ENCODE data around the gene TUT4.

TUT4 gene

DNA sequence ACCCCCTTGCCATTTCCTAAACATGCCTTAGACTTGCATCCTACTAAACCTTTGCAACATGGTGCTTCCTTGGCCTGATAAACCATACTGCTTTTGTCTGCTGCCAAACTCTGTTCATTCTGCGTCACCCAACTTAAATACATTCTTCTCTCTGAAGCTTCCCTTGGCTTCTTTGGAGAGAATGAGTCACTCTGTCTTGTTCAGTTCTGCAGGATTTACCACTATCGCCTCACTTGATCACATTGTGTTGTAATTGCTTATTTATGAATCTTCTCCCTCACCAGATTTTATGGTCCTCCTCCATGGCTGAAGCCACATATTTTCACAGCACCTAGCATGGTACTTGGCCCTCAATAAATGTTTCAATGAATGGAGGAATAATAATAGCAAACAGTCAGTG is 21.7 kb upstream of the TUT4 start:
- DNase-seq (ENCODE audit: low read depth in 2 of 2), result no peak

GRCh38 chr1:52572387-52572786 is 19.5 kb upstream of the TUT4 start:
- DNase-seq (ENCODE audit: low read depth in 2 of 2), result no peak

DNA sequence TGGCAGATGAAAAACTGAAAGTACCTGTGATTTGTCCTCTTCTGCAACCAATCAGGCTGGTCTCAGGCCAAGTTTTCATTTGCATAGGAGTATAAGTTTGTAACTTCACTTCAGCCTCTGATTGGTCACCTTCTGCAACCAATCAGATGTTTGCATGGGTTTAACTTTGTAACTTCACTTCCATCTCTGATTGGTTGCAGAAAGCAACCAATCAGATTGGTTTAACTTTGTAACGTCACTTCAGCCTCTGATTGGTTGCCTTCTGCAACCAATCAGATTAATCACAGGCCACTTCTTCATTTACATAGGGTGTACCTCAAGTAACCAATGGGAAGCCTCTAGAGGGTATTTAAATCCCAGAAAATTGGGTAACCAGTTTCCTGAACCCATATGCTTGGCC is 18.9 kb upstream of the TUT4 start:
- DNase-seq (ENCODE audit: low read depth in 2 of 2), result no peak

DNA sequence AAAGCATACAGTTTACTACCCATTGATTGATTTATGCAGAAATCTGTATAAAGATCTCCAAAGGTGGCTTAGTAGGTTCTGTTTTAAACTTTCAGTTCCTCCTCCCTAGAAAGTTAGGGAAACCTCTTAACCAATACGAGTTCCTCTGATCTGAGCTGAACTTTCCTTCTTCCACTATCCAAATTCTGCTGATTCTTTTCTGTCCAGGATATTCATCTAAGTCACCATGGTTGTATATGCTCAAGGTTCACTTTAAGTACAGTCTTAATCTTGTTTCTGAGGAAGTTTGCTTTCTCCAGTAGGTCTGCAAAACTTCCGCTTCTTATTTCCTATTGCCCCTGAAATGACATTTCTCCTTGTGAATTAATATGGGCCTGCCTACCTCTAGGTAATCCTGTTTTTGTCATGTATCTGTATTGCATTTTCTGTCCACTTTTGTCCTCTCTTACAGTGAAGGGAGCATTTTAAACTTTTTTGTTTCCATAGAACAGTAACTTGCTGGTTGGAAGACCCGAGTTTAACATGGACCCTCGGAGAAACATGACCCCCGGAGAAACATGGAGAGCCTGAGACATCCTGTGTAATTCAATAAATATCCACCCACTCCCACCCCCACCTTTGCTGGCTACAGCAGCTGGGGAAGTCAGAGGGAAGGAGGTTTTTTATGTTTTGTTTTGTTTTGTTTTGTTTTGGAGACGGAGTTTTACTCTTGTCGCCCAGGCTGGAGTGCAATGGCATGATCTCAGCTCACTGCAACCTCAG is 16.7 kb upstream of the TUT4 start:
- DNase-seq (ENCODE audit: low read depth in 2 of 2), result no peak

DNA sequence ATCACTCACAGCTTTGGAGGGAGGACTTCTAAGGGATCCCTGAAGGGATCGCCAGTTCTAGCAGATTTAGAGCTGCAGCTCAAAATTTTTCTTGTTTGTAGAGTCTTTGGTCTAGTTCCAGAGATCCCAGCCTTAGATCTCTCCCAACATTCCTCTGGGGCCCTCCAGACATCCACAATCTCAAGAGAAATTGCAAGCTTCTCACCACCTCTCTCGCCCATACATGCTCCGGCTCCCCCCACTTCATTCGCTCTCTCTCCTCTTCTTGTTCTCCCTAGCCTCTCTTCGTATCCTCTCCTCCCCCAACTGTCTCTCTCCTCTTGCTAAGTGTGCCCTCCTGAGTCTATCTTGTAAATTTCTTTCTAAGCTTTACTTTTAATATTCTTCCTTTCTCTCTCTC is 15.1 kb upstream of the TUT4 start:
- DNase-seq (ENCODE audit: low read depth in 2 of 2), result no peak

DNA sequence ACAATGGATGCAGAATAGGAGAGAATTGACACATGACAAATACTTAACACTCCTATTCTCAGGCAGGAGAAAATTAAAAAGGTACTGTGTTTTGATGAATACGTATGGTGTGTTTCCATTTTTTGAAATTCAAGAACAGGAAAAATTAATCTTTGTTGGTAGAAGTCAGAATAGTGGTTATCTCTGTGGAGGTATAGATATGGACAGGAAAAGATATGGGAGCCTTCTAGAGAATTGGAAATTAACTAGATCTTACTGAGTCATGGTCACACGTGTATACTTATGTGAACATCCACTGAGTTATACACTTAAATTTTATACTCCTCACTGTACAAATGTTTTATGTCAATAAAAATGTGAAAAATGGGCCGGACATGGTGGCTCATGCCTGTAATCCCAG is 9.9 kb upstream of the TUT4 start:
- no peak for DNase-seq (ENCODE audit: low read depth in 2 of 2)

DNA sequence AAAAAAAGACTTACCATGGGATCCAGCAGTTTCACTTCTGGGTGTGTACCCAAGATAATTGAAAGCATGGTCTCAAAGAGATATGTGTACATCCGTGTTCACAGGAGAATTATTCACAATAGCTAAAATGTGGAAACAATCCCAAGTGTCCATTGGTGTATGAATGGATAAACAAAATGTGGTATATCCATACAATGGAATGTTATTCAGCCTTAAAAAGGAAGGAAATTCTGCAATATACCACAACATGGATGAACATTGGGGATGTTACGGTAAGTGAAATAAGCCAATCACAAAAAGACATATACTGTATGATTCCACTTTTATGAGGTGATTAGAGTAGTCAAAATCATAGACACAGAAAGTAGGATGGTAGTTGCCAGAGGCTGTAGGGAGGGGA is 7.0 kb upstream of the TUT4 start:
- DNase-seq (ENCODE audit: low read depth in 2 of 2), result no peak

- DNase-seq (ENCODE audit: low read depth in 2 of 2), result no peak
These were observed 6.0 kb upstream of the TUT4 start for GRCh38 chr1:52558941-52559340.

DNA sequence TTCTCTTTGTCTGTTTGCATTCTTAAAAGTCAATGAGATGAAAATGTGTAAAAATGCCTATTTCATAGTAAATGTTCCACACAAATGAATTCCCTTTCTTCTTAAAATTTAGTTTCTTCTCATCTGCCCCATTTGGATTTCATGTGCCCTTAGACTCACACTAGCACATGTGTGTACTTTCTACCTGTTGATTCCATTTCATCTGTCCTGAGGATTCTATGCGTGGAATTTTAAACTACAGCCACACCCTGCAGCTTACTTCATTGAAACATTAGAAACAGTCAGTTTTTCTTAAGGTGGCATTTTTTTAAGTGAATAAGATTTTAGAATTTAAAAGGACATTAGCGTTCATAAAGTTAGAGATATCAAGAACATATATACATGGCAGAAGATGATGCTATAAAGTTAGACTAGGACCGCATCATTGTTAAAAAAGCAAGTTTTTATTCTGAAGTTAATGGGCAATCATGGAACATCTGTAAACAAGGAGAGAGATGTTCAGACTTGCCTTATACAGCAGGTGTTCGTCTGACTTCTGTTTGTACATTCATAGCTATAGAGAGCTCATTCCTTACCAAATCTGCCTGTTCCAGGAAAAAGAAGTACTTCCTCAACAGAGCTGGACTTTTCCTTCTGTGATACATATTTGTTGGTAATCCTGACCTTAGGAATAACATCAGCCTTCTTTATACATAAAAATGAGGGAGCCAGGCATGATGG is 3.9 kb upstream of the TUT4 start:
- DNase-seq (ENCODE audit: low read depth in 2 of 2), result no peak

- DNase-seq (ENCODE audit: low read depth in 2 of 2), result no peak
These were observed 1.9 kb upstream of the TUT4 start for GRCh38 chr1:52554756-52555155.

- DNase-seq (ENCODE audit: low read depth in 2 of 2), result no peak
These were observed 1.4 kb upstream of the TUT4 start for GRCh38 chr1:52554267-52554640.

GRCh38 chr1:52553362-52554266 is 722 bp upstream of the TUT4 start:
- peak; percentile 83 to 93 for DNase-seq (ENCODE audit: low read depth in 2 of 2)

GRCh38 chr1:52552236-52552504 is 722 bp downstream of the TUT4 start:
- peak; percentile 60 to 65 for DNase-seq (ENCODE audit: low read depth in 2 of 2)

GRCh38 chr1:52551507-52552235 is 1.2 kb downstream of the TUT4 start:
- DNase-seq (ENCODE audit: low read depth in 2 of 2), result peak in 1 of 2 donors; percentile 19

GRCh38 chr1:52550447-52550846 is 2.4 kb downstream of the TUT4 start:
- DNase-seq (ENCODE audit: low read depth in 2 of 2), result no peak

- no peak for DNase-seq (ENCODE audit: low read depth in 2 of 2)
These were observed 3.6 kb downstream of the TUT4 start for GRCh38 chr1:52549267-52549666.

GRCh38 chr1:52546852-52547251 is 6.0 kb downstream of the TUT4 start:
- no peak for DNase-seq (ENCODE audit: low read depth in 2 of 2)

DNA sequence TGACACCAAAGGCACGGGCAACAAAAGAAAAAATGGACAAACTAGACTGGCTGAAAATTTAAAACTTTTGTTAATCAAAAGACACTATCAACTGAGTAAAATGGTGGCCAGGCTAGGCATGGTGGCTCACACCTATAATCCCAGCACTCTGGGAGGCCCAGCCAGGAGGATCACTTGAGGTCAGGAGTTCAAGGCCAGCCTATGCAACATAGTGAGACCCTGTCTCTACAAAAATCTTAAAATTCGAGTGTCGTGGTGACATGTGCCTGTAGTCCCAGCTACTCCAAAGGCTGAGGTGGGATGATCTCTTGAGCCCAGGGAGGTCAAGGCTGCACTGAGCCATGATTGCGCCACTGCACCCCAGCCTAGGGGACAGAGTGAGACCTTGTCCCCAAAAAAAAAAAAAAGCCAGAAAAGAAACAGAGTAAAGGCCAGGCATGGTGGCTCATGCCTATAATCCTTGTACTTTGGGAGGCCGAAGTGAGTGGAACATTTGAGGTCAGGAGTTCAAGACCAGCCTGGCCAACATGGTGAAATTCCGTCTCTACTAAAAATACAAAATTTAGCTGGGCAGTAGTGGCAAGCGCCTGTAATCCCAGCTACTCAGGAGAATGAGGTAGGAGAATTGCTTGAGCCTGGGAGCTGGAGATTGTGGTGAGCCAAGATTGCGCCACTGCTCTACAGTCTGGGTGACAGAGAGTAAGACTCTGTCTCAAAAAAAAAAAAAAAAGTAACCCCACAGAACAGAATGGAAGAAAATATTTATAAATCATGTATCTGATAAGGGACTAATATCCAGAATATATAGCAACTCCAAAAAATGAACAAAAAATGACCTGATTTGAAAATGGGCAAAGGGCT is 8.0 kb downstream of the TUT4 start:
- no peak for DNase-seq (ENCODE audit: low read depth in 2 of 2)

DNA sequence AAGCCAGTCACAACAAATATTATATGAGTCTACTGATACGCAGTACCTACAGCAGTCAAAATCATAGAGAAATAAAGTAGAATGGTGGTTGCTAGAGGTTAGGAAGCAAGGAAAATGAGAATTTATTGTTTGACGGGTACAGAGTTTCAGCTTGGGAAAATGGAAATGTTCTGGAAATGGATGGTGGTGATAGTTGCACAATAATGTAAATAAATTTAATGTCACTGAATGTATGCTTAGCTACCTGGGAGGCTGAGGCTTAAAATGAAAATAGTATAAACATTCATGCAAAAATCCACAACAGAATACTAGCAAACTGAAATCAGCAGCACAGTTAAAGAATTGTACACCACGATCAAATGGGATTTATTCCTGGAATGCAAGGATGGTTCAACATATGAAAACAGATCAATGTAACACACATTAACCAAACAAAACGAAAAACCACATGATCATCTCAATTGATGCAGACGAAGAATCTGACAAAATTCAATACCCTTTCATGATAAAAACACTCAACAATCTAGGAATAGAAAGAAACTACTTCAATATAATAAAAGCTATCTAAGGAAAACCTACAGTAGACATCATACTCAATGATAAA is 10.7 kb downstream of the TUT4 start:
- DNase-seq (ENCODE audit: low read depth in 2 of 2), result no peak

- DNase-seq (ENCODE audit: low read depth in 2 of 2), result no peak
These were observed 17.7 kb downstream of the TUT4 start for GRCh38 chr1:52534928-52535764.

All from stimulated activated CD8-positive, alpha-beta memory T cell treated with anti-CD3 and anti-CD28 coated beads, Interleukin-7, amount 100 ng/mL, for 4 hours (primary cell).